GM21381 (cell line): Measurements from ENCODE around the gene COL13A1.

ENCODE experiments used
- ATAC-seq: cut with Tn5 transposase; IDR thresholded peaks from one replicate; pipeline ENCODE4 v1.9.1; 2021; ENCODE audit warnings: mild to moderate bottlenecking, moderate library complexity; ENCODE audit not compliant: unreplicated experiment

COL13A1 gene

GRCh38 chr10:69844698-69845097 is 43.0 kb downstream of the COL13A1 start:
- ATAC-seq = no peak

- no peak for ATAC-seq
These were observed 44.0 kb downstream of the COL13A1 start for GRCh38 chr10:69845574-69846292.

GRCh38 chr10:69846293-69846921 is 44.7 kb downstream of the COL13A1 start:
- ATAC-seq = no peak

DNA sequence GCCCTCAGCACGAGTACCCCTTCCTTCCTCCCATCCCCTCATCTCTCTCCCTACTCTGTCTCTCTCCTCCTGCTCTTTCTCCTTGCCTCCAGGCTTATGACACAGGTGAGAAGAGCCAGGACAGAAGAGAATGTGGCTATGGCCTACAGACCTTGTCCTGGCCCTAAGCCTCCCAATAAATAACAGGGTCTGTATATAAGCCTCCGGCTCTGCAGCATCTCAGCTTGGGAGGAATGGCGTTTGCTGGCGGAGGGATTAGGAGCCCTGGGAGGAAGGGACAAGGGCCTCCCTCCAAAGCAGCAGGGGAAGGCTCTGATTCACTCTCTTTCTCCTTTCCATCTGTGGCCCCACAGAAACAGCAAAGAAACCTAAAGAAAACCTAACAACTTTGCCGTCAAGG is 45.8 kb downstream of the COL13A1 start:
- ATAC-seq = no peak

- no peak for ATAC-seq
These were observed 46.2 kb downstream of the COL13A1 start for GRCh38 chr10:69847883-69848282.

- ATAC-seq = no peak
These were observed 46.7 kb downstream of the COL13A1 start for GRCh38 chr10:69848454-69848853.

DNA sequence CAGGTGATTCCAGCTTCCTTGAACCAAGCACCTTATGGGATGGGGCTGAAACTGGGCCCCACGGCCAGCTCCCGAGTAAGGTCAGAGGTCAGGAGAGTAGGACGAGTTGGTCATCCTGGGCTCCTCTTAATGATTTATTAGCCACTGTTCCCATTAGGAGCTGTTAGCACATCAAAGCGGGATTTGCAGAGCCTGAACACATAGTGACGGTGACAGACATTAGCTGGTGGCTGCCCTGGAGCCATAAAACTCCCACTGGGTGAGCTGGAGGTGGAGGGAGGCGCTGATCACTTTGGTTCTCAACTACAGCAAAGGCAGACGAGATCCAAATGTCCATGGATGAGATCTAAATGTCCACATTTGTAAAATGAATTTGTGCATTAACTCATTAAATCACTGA is 48.1 kb downstream of the COL13A1 start:
- no peak for ATAC-seq

DNA sequence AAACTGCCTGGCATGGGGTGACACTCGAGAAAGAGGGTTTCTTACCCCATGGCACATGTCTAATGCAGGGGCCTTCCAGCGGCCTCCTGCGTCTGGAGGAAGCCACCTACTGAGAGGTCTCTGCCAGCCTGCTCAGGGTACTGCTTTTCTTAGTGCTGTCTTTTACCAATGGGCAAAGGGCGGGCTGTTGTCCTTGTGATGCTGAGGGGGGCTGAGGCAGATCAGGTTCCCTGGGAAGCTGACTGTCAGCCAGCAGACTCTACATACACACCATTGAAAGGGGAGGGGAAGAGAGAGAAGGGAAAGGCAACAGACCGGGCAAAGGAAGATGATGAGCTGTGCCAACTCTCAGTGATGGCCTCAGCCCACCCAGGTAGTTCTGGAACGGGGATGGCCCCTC is 48.7 kb downstream of the COL13A1 start:
- no peak for ATAC-seq

GRCh38 chr10:69851306-69851705 is 49.6 kb downstream of the COL13A1 start:
- no peak for ATAC-seq

GRCh38 chr10:69853064-69853463 is 51.4 kb downstream of the COL13A1 start:
- ATAC-seq = no peak

DNA sequence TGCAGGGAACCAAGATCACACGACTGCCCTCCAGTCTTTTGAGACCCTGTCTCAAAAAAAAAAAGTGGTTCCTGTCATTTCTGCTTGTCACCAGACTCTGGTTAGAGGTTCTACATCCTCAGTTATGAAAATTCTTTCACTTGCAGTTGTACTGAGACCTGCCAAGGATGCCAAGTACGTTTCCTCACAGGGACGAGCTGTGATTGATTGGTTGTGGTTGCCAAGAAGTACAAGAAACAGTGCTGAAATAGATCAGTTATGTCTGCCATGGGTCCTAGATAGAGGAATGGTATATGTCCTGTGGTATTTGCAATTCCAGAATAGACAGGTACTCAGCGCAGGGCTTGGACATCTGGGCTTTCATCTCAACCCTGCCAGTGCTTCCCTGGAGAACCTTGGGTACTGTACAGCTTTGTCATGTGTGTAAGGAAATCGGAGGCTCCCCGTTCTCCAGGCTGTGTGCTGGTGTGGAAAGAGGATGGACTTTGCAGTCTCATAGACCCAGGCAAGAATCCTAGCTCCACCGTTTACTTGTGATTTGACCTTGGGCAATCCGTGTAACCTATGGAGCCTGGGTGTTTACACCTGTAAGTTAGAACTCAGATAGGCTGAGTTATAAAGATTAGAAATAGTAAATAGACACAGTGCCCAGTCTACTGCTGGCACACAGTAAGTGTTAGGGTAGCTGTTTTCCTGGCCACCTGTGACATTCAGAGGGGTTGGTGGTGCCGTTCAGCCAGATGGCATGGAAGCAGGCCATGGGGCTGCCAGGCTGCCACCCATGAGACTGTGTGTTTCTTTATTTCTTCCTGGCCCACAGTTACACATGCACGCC is 53.0 kb downstream of the COL13A1 start:
- ATAC-seq = no peak

GRCh38 chr10:69855346-69856111 is 53.8 kb downstream of the COL13A1 start:
- ATAC-seq = no peak

DNA sequence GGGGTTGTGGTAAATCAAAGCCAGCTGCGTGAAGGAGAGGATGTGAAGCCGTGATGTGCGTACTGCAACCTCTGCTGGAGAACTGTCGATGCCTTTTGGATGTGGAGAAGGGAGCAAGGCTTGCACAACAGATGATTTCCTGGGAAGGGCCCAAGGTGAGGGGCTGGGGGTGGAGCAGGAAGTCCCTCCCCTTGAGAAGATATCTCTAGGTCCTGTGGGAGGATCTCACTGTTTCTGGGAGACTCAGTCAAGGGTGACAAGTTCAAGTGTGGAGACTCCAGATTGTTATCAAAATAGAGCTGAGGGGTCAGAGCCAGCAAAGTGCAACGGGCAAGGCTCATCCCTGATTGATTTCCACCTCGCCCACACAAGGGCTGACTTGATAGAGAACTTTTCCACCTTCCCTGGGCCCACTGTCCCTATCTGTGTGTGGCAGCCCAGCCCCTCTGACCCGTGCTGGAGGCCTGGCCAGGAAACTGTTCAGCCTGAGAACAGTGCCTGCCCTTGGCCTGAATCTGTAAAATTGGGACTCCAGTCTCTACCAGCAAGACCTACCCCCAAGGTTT is 55.0 kb downstream of the COL13A1 start:
- no peak for ATAC-seq

DNA sequence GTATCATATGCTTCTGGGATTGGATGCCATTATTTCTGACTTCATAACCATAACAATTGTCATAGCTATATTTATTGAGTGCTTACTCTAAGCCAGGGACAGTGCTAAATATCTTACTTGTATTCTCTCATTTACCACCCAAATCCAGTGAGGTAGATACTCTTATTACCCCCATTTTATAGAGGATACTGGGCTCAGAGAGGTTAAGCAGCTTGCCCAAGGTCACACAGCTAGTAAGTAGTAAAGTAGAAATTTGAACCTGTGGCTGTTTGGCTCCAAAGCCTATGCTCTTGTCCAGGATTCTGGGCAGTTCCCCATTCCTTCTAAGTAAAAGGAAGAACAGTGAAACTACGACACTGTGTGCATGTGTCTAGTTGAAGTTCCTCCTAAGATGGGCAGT is 56.5 kb downstream of the COL13A1 start:
- no peak for ATAC-seq

DNA sequence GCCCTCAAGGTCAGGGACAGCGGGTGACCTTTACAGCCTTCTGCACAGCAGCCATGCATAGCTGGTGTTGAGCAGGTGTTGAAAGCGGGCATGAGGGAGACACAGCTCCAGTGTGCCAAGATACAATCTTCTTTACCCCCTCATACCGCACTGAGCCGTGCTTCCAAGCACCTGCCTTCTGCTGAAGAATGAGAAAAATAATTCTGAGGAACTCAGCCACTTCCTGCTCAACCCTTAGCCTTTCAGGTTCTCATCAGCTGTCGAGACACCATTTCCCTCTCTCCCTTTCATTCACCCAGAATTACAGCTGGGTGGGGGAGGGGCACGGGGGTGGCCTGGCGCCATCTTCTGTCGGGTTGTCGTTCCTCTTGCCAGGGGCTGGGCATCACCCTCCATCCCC is 58.6 kb downstream of the COL13A1 start:
- ATAC-seq = no peak

DNA sequence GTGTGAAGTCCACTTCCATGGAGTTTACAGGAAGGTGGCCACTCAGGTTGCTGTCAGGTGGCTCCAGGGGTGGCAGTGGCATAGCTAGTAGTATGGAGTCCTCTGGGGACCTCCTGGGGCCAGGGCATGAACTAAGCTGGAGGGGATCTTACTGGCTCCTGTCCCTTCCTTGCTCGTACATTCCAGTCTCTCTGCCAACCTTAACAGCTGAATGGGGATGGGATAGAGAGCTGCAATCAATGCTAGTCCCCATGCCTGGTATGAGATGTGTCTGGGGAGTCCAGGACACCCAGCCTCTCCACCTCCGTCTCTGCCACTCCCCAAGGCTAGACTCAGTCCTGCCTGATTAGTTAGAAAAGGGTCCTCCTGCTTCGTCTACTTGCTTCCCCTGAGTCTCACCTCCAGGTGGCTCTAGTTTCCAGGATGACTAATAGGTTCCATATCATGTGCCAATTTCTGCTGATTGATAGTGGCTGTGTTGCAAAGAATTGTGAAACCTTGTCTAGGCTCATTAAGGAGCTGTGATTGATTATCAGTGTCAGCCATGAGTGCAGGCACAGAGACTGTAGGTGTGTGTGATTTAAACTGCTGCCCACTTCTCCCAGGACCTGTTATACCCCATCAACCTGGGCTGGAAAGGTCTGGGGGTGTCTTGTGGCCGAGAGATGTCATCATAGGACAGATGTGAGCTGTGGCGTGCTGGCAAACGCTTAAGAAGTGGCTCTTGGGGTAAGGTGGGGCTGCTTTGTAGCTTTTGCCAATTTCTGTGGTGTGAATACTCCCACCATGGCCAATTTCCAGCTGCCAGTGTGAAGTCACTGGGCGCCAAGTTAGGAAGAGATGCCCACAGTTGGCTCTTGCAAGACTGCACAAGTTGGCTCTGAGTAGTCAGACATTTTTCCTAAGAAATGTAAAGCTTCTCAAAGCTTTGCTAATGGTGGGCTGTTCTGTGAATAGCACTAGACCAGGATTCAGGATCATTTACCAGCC is 59.8 kb downstream of the COL13A1 start:
- ATAC-seq = no peak

GRCh38 chr10:69862882-69863530 is 61.3 kb downstream of the COL13A1 start:
- ATAC-seq = no peak

DNA sequence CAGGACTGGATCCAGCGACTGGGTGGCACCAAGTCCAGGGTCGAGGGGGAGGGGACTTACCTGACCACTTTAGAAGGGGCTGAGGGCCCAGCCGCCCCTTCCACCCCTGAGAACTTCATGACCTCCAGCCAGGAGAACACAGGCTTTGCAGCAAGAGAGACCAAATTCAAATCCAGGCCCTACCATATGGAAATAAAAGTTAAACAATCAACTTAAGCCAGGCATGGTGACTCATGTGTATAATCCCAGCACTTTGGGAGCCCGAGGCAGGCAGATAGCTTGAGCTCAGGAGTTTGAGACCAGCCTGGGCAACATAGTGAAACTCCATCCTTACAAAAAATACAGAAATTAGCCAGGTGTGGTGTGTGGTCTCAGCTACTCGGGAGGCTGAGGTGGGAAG is 61.9 kb downstream of the COL13A1 start:
- no peak for ATAC-seq

DNA sequence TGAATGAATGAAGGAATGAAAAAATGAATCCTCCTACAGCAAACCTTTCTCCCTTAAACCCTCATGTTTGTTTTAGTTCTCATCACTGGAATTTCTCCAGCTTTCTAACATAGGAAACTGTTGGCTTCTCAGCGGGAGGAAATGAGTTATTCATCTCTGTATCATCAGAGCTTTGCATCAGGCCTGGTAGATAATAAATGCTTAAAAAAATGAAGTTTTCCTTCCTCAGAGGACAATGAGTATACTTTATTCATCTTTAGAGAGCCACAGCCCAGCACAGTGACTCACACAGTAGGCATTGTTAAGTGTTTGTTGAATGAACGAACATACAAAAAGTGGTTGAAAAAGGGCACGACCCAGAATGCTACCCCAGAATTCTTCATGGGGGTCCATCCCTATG is 62.6 kb downstream of the COL13A1 start:
- no peak for ATAC-seq
